Smooth muscle cell (in vitro differentiated cells): Measurements from ENCODE around the gene AKT2. TPM values are rescaled to one million over a fixed set of nuclear protein-coding genes. Genes with fewer than 3 reads are reported as not detected.

Source experiments
- DNase-seq: peaks from one replicate; lab custom pipeline; 2025; ENCODE audit not compliant: unreplicated experiment; lab: John Stamatoyannopoulos, UW
- H2AFZ ChIP-seq: fragments of 200-600 bp; sonication (generic); 2 replicates; pipeline ENCODE4 v1.6.0; 2016; ENCODE audit warnings: antibody characterized with exemption, low read depth, mild to moderate bottlenecking
- H3F3A ChIP-seq: fragments of 200-600 bp; sonication (generic); 2 replicates; pipeline ENCODE4 v1.6.0; 2017; ENCODE audit warnings: antibody characterized with exemption, low read depth
- H3K27ac ChIP-seq: fragments of 200-600 bp; sonication (generic); 2 replicates; pipeline ENCODE4 v1.5.1; 2016; ENCODE audit warnings: low read depth, mild to moderate bottlenecking
- H3K27me3 ChIP-seq: fragments of 200-600 bp; sonication (generic); 2 replicates; pipeline ENCODE4 v1.6.1; 2016; ENCODE audit warnings: low read depth, mild to moderate bottlenecking
- H3K36me3 ChIP-seq: fragments of 200-600 bp; sonication (generic); 2 replicates; pipeline ENCODE4 v1.5.1; 2016; ENCODE audit warnings: low read depth
- H3K4me1 ChIP-seq: fragments of 200-600 bp; sonication (generic); 2 replicates; pipeline ENCODE4 v1.5.1; 2016; ENCODE audit warnings: low read depth
- H3K4me2 ChIP-seq: fragments of 200-600 bp; sonication (generic); 2 replicates; pipeline ENCODE4 v1.6.0; 2016; ENCODE audit warnings: mild to moderate bottlenecking
- H3K4me3 ChIP-seq: fragments of 200-600 bp; sonication (generic); 2 replicates; pipeline ENCODE4 v1.5.1; 2016; ENCODE audit warnings: mild to moderate bottlenecking
- H3K79me2 ChIP-seq: fragments of 200-600 bp; sonication (generic); 2 replicates; pipeline ENCODE4 v1.6.0; 2016; ENCODE audit warnings: low read depth, mild to moderate bottlenecking
- H3K9ac ChIP-seq: fragments of 200-600 bp; sonication (generic); 2 replicates; pipeline ENCODE4 v1.6.0; 2016; ENCODE audit warnings: low read depth
- H3K9me3 ChIP-seq: fragments of 200-600 bp; sonication (generic); replicated peaks from 2 replicates; pipeline ENCODE4 v1.5.1; 2016; ENCODE audit warnings: low read depth
- H4K20me1 ChIP-seq: fragments of 200-600 bp; sonication (generic); 2 replicates; pipeline ENCODE4 v1.6.0; 2016; ENCODE audit warnings: low read depth
- CTCF ChIP-seq: fragments of 200-600 bp; sonication (generic); IDR thresholded peaks from 2 replicates; pipeline ENCODE4 v1.5.1; 2017; ENCODE audit warnings: borderline replicate concordance, mild to moderate bottlenecking, antibody characterized with exemption; ENCODE audit not compliant: insufficient read depth, poor library complexity, severe bottlenecking
- WGBS: methylation state at CpG from one replicate; pipeline ENCODE4 v1.1.7; 2016; ENCODE audit warnings: low lambda C conversion rate; 5-methylcytosine and 5-hydroxymethylcytosine counted together
- polyA plus RNA-seq: library from polyadenylated mRNA; unstranded; fragments of >200 nt; fragmentation: Nextera tagmentation; extraction: Ambion mirVana; gene quantifications from 2 replicates; pipeline ENCODE4 v1.2.1, GENCODE V29; 2016
- total RNA-seq: library from RNA; depleted of rRNA; stranded (reverse); fragments of >200 nt; gene quantifications from 2 replicates; pipeline ENCODE4 v1.2.3, GENCODE V29; 2014

Gene AKT2
- total and polyA plus RNA-seq, 2 experiments from 2014 or later: 26.6 to 62.6 TPM

- peaks cover 4% of the 10 kb centered on the region for H3F3A ChIP-seq
- DNase-seq: peak; percentile 85
- H3K4me2 ChIP-seq: peak overlapping the region; percentile 91
- peak overlapping the region; percentile 90 for H3K27ac ChIP-seq
- no peak for TF ChIP-seq CTCF
- H3K36me3 ChIP-seq: no peaks in the 10 kb centered on the region
- peak overlapping the region; percentile 89 for H3K9ac ChIP-seq
- peaks cover 7% of the 10 kb centered on the region for H3K4me1 ChIP-seq
- peaks cover 46% of the 10 kb centered on the region for H3K79me2 ChIP-seq
- peak overlapping the region; percentile 93 for H3K4me3 ChIP-seq
- 18% methylated on average over 40 of the region's 42 CpGs for WGBS
- no peaks in the 10 kb centered on the region for H3K27me3 ChIP-seq
- no peaks in the 10 kb centered on the region for H3K9me3 ChIP-seq
- H4K20me1 ChIP-seq: peaks cover 29% of the 10 kb centered on the region
- peak overlapping the region; percentile 77 for H2AFZ ChIP-seq
Measured at GRCh38 chr19:40285353-40286234, 449 bp upstream of the AKT2 start.

GRCh38 chr19:40284251-40284500 is 969 bp downstream of the AKT2 start:
- H3K9ac ChIP-seq: peak overlapping the region; percentile 89
- H3K27ac ChIP-seq: peak overlapping the region; percentile 73
- H3K4me2 ChIP-seq: peak overlapping the region; percentile 91
- peak overlapping the region; percentile 93 for H3K4me3 ChIP-seq
- peaks cover 7% of the 10 kb centered on the region for H3K4me1 ChIP-seq
- no peaks in the 10 kb centered on the region for H3K36me3 ChIP-seq
- peaks cover 60% of the 10 kb centered on the region for H3K79me2 ChIP-seq
- H3K9me3 ChIP-seq: no peaks in the 10 kb centered on the region
- peaks cover 44% of the 10 kb centered on the region for H4K20me1 ChIP-seq
- DNase-seq: no peak
- TF ChIP-seq CTCF: no peak
- no peak overlapping the region for H2AFZ ChIP-seq
- H3F3A ChIP-seq: peaks cover 4% of the 10 kb centered on the region
- no peaks in the 10 kb centered on the region for H3K27me3 ChIP-seq
- WGBS: 38% methylated on average over 4 of the region's 4 CpGs

GRCh38 chr19:40283414-40284250 is 1.5 kb downstream of the AKT2 start:
- Histone ChIP-seq H3K4me1 (peaks cover 7% of the 10 kb centered on the region), H4K20me1 (peaks cover 49% of the 10 kb centered on the region), H3K27me3 (no peaks in the 10 kb centered on the region), H2AFZ (no peak overlapping the region), H3K4me3 (peak overlapping the region; percentile 93), H3K27ac (peak overlapping the region; percentile 73), H3K9me3 (no peaks in the 10 kb centered on the region), H3K36me3 (no peaks in the 10 kb centered on the region), H3F3A (peaks cover 4% of the 10 kb centered on the region), H3K79me2 (peaks cover 65% of the 10 kb centered on the region), H3K4me2 (peak overlapping the region; percentile 91), H3K9ac (peak overlapping the region; percentile 89)
- 77% methylated on average over 12 of the region's 12 CpGs for WGBS
- TF ChIP-seq CTCF: no peak
- no peak for DNase-seq
